HepG2 (cell line): Measurements from ENCODE around the gene CRAMP1. TPM values are rescaled to one million over a fixed set of nuclear protein-coding genes. Genes with fewer than 3 reads are reported as not detected.

Experiments
- ATAC-seq: fragments of 200-7000 bp; cut with Tn5 transposase; 3 replicates; pipeline ENCODE4 v1.9.1; 2020; ENCODE audit warnings: mild to moderate bottlenecking, moderate library complexity
- BruUV-seq: library from RNA; stranded (reverse); fragments of 400-500 nt; replicated peaks from 2 replicates; lab custom pipeline; 2021; lab: Mats Ljungman, UMichigan
- CTCF ChIA-PET: fragments of 300-600 bp; formaldehyde crosslinking; extraction: SDS; loops from one replicate; lab custom pipeline; 2021; ENCODE audit warnings: low total read pairs, inconsistent platforms, low intra/inter-chr PET ratio; lab: Yijun Ruan, JAX
- POLR2A ChIA-PET: fragments of 350-600 bp; sonication (Branson Sonifier 250); formaldehyde crosslinking; loops from one replicate; lab custom pipeline; 2020; ENCODE audit warnings: antibody characterized with exemption, inconsistent platforms; lab: Yijun Ruan, JAX
- DNase-seq: peaks from one replicate; pipeline ENCODE4 v3.0.0-alpha.2; 2015; ENCODE audit warnings: low spot score
- FAIRE-seq: peaks from 3 replicates; lab custom pipeline; 2011; peaks lifted over from hg19 to GRCh38; lab: Jason Lieb, UNC
- H2AFZ ChIP-seq: one replicate; pipeline ENCODE4 v1.6.1; 2011; ENCODE audit warnings: low read length, inconsistent platforms
- H3K27ac ChIP-seq: fragments of 300-600 bp; 3 replicates; pipeline ENCODE4 v1.8.0; 2011; ENCODE audit warnings: mixed run types, mild to moderate bottlenecking, mixed read lengths, low read length, inconsistent platforms; ENCODE audit not compliant: insufficient read depth; ENCODE audit errors: extremely low read length
- H3K27me3 ChIP-seq, 2 experiments: fragments of 200-600 bp in 1 of 2; 2 replicates in 1 of 2; 3 replicates in 1 of 2; pipeline versions ENCODE4 v1.6.0 to v1.8.0; 2011; ENCODE audit warnings: low read length in 2 of 2, mild to moderate bottlenecking in 2 of 2, moderate library complexity in 2 of 2, inconsistent platforms in 1 of 2; ENCODE audit not compliant: insufficient read depth in 2 of 2, control insufficient read depth in 1 of 2
- H3K36me3 ChIP-seq, 2 experiments: fragments of 200-600 bp in 1 of 2; replicated peaks in 1 of 2; 2 replicates in 1 of 2; 3 replicates in 1 of 2; pipeline versions ENCODE4 v1.5.1 to v1.8.0; 2011; ENCODE audit warnings: low read length in 2 of 2, inconsistent platforms in 1 of 2; ENCODE audit not compliant: insufficient read depth in 2 of 2, control insufficient read depth in 1 of 2
- H3K4me1 ChIP-seq: 2 replicates; pipeline ENCODE4 v1.5.1; 2012; ENCODE audit warnings: low read length, inconsistent platforms; ENCODE audit not compliant: insufficient read depth
- H3K4me2 ChIP-seq: 2 replicates; pipeline ENCODE4 v1.6.0; 2011; ENCODE audit warnings: low read depth, low read length, inconsistent platforms
- H3K4me3 ChIP-seq, 3 experiments: fragments of 200-600 bp in 1 of 3; sonication (generic), shearing (Covaris generic) in 1 of 3; replicated peaks in 1 of 3; 2 replicates each; pipeline ENCODE4 v1.5.1; 2011 to 2016; ENCODE audit warnings: low read length in 3 of 3, inconsistent platforms in 2 of 3, low read depth in 2 of 3, mild to moderate bottlenecking in 2 of 3, control low read depth in 1 of 3, mixed read lengths in 1 of 3; ENCODE audit not compliant: insufficient read depth in 1 of 3
- H3K79me2 ChIP-seq: one replicate; pipeline ENCODE4 v1.6.1; 2011; ENCODE audit warnings: low read length, inconsistent platforms; ENCODE audit not compliant: insufficient read depth
- H3K9ac ChIP-seq: 2 replicates; pipeline ENCODE4 v1.6.0; 2011; ENCODE audit warnings: mild to moderate bottlenecking, low read depth, low read length, inconsistent platforms; ENCODE audit not compliant: insufficient read depth
- H3K9me3 ChIP-seq: 2 replicates; pipeline ENCODE4 v1.5.1; 2012; ENCODE audit warnings: mild to moderate bottlenecking, low read length
- H4K20me1 ChIP-seq: 2 replicates; pipeline ENCODE4 v1.6.0; 2011; ENCODE audit warnings: inconsistent platforms, mild to moderate bottlenecking, low read length, moderate library complexity; ENCODE audit not compliant: insufficient read depth
- PLRG1 ChIP-seq: fragments of 450-650 bp; conservative IDR thresholded peaks from 2 replicates; pipeline ENCODE4 v1.6.1; 2016
- ZNF121 ChIP-seq: sonication (generic); formaldehyde crosslinking; IDR thresholded peaks from 2 replicates; pipeline ENCODE4 v1.5.0; 2020; ENCODE audit warnings: mild to moderate bottlenecking, missing genetic modification reagents
- ZNF260 ChIP-seq: sonication (generic); formaldehyde crosslinking; IDR thresholded peaks from 2 replicates; pipeline ENCODE4 v1.4.0; 2020; ENCODE audit warnings: missing genetic modification reagents, low read depth, mild to moderate bottlenecking, borderline replicate concordance
- ZNF276 ChIP-seq: sonication (generic); formaldehyde crosslinking; IDR thresholded peaks from 2 replicates; pipeline ENCODE4 v1.4.0; 2020; ENCODE audit warnings: mild to moderate bottlenecking, low read depth, missing genetic modification reagents
- WGBS: methylation state at CpG from one replicate; pipeline ENCODE4 v1.1.6; 2017; ENCODE audit warnings: low lambda C conversion rate; 5-methylcytosine and 5-hydroxymethylcytosine counted together
- in situ Hi-C: cut with HindIII; loops from 2 replicates; pipeline ENCODE4 v1.10.0; 2017; ENCODE audit warnings: low pct_unique_long_range_greater_than_20kb; ENCODE audit not compliant: extremely low pct_ligation_motif_present
- intact Hi-C: fragments of 100-400 bp; cut with micrococcal nuclease; formaldehyde crosslinking; loops from one replicate; pipeline ENCODE4 v1.10.0; 2022; ENCODE audit not compliant: unreplicated experiment
- polyA plus RNA-seq, 8 experiments: library from polyadenylated mRNA; depleted of rRNA in 3 of 8; stranded (reverse) in 7 of 8; unstranded in 1 of 8; fragments of >200 nt; fragmentation: Illumina TruSeq in 4 of 8; extraction: Trizol in 4 of 8; gene quantifications; 2 replicates each; pipeline versions ENCODE4 v1.2.1 to v1.2.3, GENCODE V29; 2011 to 2016; ENCODE audit warnings: low read depth in 4 of 8, missing spikeins in 1 of 8, mixed read lengths in 1 of 8; ENCODE audit not compliant: insufficient read depth in 1 of 8
- total RNA-seq, 5 experiments: library from RNA; depleted of rRNA; stranded (reverse); fragments of >200 nt; fragmentation: Illumina TruSeq; extraction: Trizol; gene quantifications; 2 replicates each; pipeline ENCODE4 v1.2.3, GENCODE V29; 2016; ENCODE audit warnings: low read depth in 1 of 5
- TF ChIP-seq, protein P1 (sequence below): sonication (generic); formaldehyde crosslinking; IDR thresholded peaks from 2 replicates; pipeline ENCODE4 v1.5.0; 2020; ENCODE audit warnings: mild to moderate bottlenecking, missing genetic modification reagents

The CRAMP1 gene
- total and polyA plus RNA-seq, 2 of the 13 experiments (the other 11 are each of a cell fraction or from before 2014, with no cell fraction given): 6.8 to 9.7 TPM

DNA sequence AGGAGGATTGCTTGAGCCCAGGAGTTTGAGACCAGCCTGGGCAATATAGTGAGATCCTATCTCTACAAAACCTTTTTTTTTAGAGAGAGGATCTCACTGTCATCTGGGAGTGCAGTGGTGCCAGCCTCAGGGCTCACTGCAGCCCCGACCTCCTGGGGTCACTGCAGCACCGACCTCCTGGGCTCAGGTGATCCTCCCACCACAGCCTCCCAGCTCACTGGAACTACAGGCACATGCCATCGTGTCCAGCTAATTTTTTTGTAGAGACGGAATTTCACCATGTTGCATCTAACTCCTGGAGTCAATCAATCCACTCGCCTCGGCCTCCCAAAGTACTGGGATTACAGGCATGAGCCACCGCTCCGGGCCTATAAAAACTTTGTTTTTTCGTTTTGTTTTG, 109.2 kb downstream of the CRAMP1 start:
- ChIA-PET CTCF (no interaction called here), POLR2A (no interaction called here)
- no TSS peak for BruUV-seq
- intact Hi-C loops: no loop called here
- Histone ChIP-seq H3K9ac (no peak overlapping the region), H3K9me3 (no peaks in the 10 kb centered on the region), H4K20me1 (peaks cover 10% of the 10 kb centered on the region), H3K4me3 (no peak overlapping the region), H3K4me2 (no peak overlapping the region), H3K4me1 (peaks cover 52% of the 10 kb centered on the region), H3K27me3 (no peaks in the 10 kb centered on the region), H2AFZ (no peak overlapping the region), H3K79me2 (peaks cover 18% of the 10 kb centered on the region), H3K36me3 (peaks cover 10 to 14% of the 10 kb centered on the region in 2 experiments; a peak in 4 of 5 replicates), H3K27ac (no peak overlapping the region)
- TF ChIP-seq ZNF276 (CRISPR knock-in tag): no peak
- TF ChIP-seq PLRG1: no peak
- TF ChIP-seq ZNF260 (CRISPR knock-in tag): no peak
- TF ChIP-seq ZNF121: 0 out of 2 replicates have a peak, but pooled peaks have one; percentile 36
- TF ChIP-seq, protein P1, sequence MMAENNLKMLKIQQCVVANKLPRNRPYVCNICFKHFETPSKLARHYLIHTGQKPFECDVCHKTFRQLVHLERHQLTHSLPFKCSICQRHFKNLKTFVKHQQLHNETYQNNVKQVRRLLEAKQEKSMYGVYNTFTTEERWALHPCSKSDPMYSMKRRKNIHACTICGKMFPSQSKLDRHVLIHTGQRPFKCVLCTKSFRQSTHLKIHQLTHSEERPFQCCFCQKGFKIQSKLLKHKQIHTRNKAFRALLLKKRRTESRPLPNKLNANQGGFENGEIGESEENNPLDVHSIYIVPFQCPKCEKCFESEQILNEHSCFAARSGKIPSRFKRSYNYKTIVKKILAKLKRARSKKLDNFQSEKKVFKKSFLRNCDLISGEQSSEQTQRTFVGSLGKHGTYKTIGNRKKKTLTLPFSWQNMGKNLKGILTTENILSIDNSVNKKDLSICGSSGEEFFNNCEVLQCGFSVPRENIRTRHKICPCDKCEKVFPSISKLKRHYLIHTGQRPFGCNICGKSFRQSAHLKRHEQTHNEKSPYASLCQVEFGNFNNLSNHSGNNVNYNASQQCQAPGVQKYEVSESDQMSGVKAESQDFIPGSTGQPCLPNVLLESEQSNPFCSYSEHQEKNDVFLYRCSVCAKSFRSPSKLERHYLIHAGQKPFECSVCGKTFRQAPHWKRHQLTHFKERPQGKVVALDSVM (CRISPR knock-in tag): peak; percentile 71
- 90% methylated on average over 9 of the region's 9 CpGs for WGBS
- in situ Hi-C loops: no loop called here
- FAIRE-seq (no peak), ATAC-seq (no peak), DNase-seq (no peak)
